Neuronal stem cell (in vitro differentiated cells): ENCODE results near the gene PROSER2.
A peak's percentile ranks its signal among the peaks of the same experiment; 100 is the strongest.

Experiments used
- DNase-seq: peaks from one replicate; pipeline ENCODE4 v3.0.0-alpha.2; 2013; ENCODE audit warnings: low spot score
- H2AFZ ChIP-seq: one replicate; pipeline ENCODE4 v1.6.1; 2013; ENCODE audit warnings: mild to moderate bottlenecking, low read length, inconsistent platforms
- H2AK5ac ChIP-seq: 2 replicates; pipeline ENCODE4 v1.6.1; 2013; ENCODE audit warnings: low read depth, mild to moderate bottlenecking, inconsistent platforms, low read length, moderate library complexity, mixed read lengths
- H2BK120ac ChIP-seq: 2 replicates; pipeline ENCODE4 v1.6.1; 2013; ENCODE audit warnings: low read depth, mild to moderate bottlenecking, inconsistent platforms, low read length, moderate library complexity, mixed read lengths
- H2BK12ac ChIP-seq: one replicate; pipeline ENCODE4 v1.6.1; 2013; ENCODE audit warnings: low read length, inconsistent platforms
- H2BK15ac ChIP-seq: 2 replicates; pipeline ENCODE4 v1.6.1; 2013; ENCODE audit warnings: mild to moderate bottlenecking, low read length, inconsistent platforms, mixed read lengths
- H2BK5ac ChIP-seq: one replicate; pipeline ENCODE4 v1.6.1; 2013; ENCODE audit warnings: inconsistent platforms, mild to moderate bottlenecking, low read length, moderate library complexity
- H3K14ac ChIP-seq: one replicate; pipeline ENCODE4 v1.6.1; 2013; ENCODE audit warnings: low read length, inconsistent platforms
- H3K18ac ChIP-seq: 2 replicates; pipeline ENCODE4 v1.6.1; 2013; ENCODE audit warnings: low read length, inconsistent platforms
- H3K23ac ChIP-seq: 2 replicates; pipeline ENCODE4 v1.6.1; 2013; ENCODE audit warnings: low read depth, mild to moderate bottlenecking, mixed read lengths, low read length, inconsistent platforms; ENCODE audit not compliant: poor library complexity
- H3K27ac ChIP-seq: replicated peaks from 3 replicates; pipeline ENCODE4 v1.5.1; 2013; ENCODE audit warnings: low read length, inconsistent platforms
- H3K27me3 ChIP-seq, 3 experiments: 2 replicates each; pipeline ENCODE4 v1.6.1; 2013; ENCODE audit warnings: low read length in 3 of 3, mild to moderate bottlenecking in 2 of 3, inconsistent platforms in 1 of 3, low read depth in 1 of 3, mixed read lengths in 1 of 3, moderate library complexity in 1 of 3; ENCODE audit not compliant: control insufficient read depth in 3 of 3, insufficient read depth in 3 of 3
- H3K36me3 ChIP-seq, 2 donors: replicated peaks in 1 of 2; 2 replicates each; pipeline ENCODE4 v1.6.1; 2013; ENCODE audit warnings: low read length in 2 of 2; ENCODE audit not compliant: control insufficient read depth in 2 of 2, insufficient read depth in 2 of 2
- H3K4ac ChIP-seq: 2 replicates; pipeline ENCODE4 v1.6.1; 2013; ENCODE audit warnings: inconsistent platforms, mild to moderate bottlenecking, low read length, moderate library complexity
- H3K4me1 ChIP-seq, 2 donors: 1 replicate in 1 of 2; 2 replicates in 1 of 2; pipeline ENCODE4 v1.6.1; 2013; ENCODE audit warnings: low read length in 2 of 2, low read depth in 1 of 2; ENCODE audit not compliant: control insufficient read depth in 2 of 2, insufficient read depth in 1 of 2
- H3K4me2 ChIP-seq: one replicate; pipeline ENCODE4 v1.6.1; 2013; ENCODE audit warnings: mild to moderate bottlenecking, low read length, inconsistent platforms; ENCODE audit not compliant: insufficient read depth, poor library complexity, severe bottlenecking
- H3K4me3 ChIP-seq, 2 donors: 2 replicates each; pipeline ENCODE4 v1.5.1; 2013; ENCODE audit warnings: low read length in 2 of 2, mild to moderate bottlenecking in 2 of 2, inconsistent platforms in 1 of 2, moderate library complexity in 1 of 2
- H3K79me1 ChIP-seq: one replicate; pipeline ENCODE4 v1.6.1; 2013; ENCODE audit warnings: low read depth, mild to moderate bottlenecking, inconsistent platforms, low read length, moderate library complexity
- H3K9ac ChIP-seq: one replicate; pipeline ENCODE4 v1.6.1; 2013; ENCODE audit warnings: mild to moderate bottlenecking, low read depth, low read length, inconsistent platforms; ENCODE audit not compliant: poor library complexity
- H3K9me3 ChIP-seq, 2 donors: replicated peaks in 1 of 2; 2 replicates each; pipeline versions ENCODE3 to v1.6.1; 2013; ENCODE audit warnings: low read length in 2 of 2, mild to moderate bottlenecking in 2 of 2, inconsistent platforms in 1 of 2, low read depth in 1 of 2, mixed read lengths in 1 of 2, moderate library complexity in 1 of 2; ENCODE audit not compliant: control insufficient read depth in 2 of 2, insufficient read depth in 1 of 2
- H4K8ac ChIP-seq: one replicate; pipeline ENCODE4 v1.6.1; 2013; ENCODE audit warnings: low read depth, mild to moderate bottlenecking, inconsistent platforms, low read length, moderate library complexity
- H4K91ac ChIP-seq: one replicate; pipeline ENCODE4 v1.6.1; 2013; ENCODE audit warnings: low read length, low read depth, mild to moderate bottlenecking, inconsistent platforms; ENCODE audit not compliant: poor library complexity
- WGBS, 2 donors: extraction: QIAGEN DNeasy Blood & Tissue Kit; methylation state at CpG; one replicate each; pipeline ENCODE4 v1.1.7; 2013; ENCODE audit warnings: missing lambda C conversion rate in 2 of 2, mixed read lengths in 1 of 2; ENCODE audit not compliant: insufficient read length in 2 of 2, insufficient replicate concordance in 1 of 2; ENCODE audit errors: extremely low coverage in 2 of 2; 5-methylcytosine and 5-hydroxymethylcytosine counted together

PROSER2 gene

DNA sequence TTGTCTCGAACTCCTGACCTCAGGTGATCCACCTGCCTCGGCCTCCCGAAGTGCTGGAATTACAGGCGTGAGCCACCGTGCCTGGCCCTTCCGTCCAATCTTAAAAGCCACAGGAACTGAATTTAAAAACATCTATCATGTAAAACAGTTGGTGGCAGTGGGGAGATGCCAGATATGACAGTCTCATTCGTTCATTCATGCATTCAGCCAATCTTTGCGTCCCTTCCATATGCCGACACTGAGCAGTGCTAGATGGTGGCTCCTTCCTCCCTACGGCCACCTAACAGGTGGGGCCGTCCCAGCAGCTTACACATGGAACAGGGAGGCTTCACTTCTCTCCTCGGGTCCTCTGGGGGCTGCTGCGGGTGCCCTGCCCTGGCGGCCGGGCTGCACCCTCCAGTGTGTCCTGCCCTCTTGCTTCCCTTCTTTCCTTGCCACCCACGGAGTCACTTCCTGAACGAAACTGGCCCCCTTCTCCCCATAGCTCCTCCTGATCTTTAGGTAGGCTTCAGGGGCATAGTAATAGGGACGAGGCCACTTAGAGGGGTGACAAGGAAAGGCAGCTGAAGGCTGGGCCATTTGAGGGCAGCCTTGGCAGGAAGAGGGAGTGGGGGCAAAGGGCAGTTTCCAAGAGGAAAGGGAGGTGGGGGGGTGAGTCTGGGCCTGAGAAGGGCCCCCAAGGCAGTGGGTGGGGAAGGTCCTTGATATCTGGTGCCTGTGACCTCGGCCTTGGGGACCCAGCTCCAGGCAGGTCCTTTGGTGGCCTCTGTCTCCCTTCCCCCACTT lies 53.8 kb downstream of the PROSER2 start:
- peak overlapping the region; percentile 57 for H2AFZ ChIP-seq
- H3K36me3 ChIP-seq = no peaks in the 10 kb centered on the region
- no peak overlapping the region for H4K8ac ChIP-seq
- H3K18ac ChIP-seq = peak overlapping the region; percentile 92
- peak overlapping the region; percentile 99 for H2BK15ac ChIP-seq
- H3K9ac ChIP-seq = no peak overlapping the region
- peak overlapping the region; percentile 44 for H2BK120ac ChIP-seq
- H3K4me2 ChIP-seq = no peak overlapping the region
- H3K9me3 ChIP-seq = no peaks in the 10 kb centered on the region
- H4K91ac ChIP-seq = peak overlapping the region; percentile 27
- H3K23ac ChIP-seq = peak overlapping the region; percentile 10
- H3K14ac ChIP-seq = peak overlapping the region; percentile 95
- peak overlapping the region; percentile 70 for H2BK5ac ChIP-seq
- no peaks in the 10 kb centered on the region for H3K79me1 ChIP-seq
- no CpG with 5 or more reads among the region's 19 CpGs for WGBS, 2 donors
- H2AK5ac ChIP-seq = peak overlapping the region; percentile 96
- H3K27ac ChIP-seq = no peak overlapping the region
- H3K4me3 ChIP-seq = no peak overlapping the region
- no peak for DNase-seq
- no peaks in the 10 kb centered on the region for H3K27me3 ChIP-seq
- H3K4ac ChIP-seq = peak overlapping the region; percentile 59
- H2BK12ac ChIP-seq = no peak overlapping the region
- H3K4me1 ChIP-seq = peaks cover 18 to 20% of the 10 kb centered on the region in 2 donors

DNA sequence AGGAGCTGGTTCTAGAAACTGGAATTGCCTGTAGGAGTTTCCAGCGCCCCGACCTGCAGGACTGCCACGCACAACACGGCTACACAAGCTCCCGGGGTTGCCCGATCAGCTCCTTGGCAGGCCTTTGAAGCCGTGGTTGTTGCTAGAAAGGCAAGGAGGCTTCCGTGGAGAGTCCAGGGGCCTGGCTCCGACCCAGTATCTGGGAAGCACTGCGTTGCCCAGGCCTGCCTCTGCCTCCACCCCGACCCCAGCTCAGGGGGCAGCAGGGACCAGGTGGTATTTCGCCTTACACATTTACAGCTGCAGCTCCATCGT lies 54.4 kb downstream of the PROSER2 start:
- Histone ChIP-seq H2BK15ac (peak overlapping the region; percentile 99), H2BK12ac (no peak overlapping the region), H2AFZ (peak overlapping the region; percentile 57), H3K4ac (peak overlapping the region; percentile 42), H3K27me3 (no peaks in the 10 kb centered on the region), H3K4me1 (peaks cover 18 to 20% of the 10 kb centered on the region in 2 donors), H4K8ac (no peak overlapping the region), H2AK5ac (peak overlapping the region; percentile 96), H2BK5ac (peak overlapping the region; percentile 70), H3K18ac (peak overlapping the region; percentile 92), H3K27ac (no peak overlapping the region), H3K4me2 (no peak overlapping the region), H3K9ac (peak overlapping the region; percentile 1), H3K9me3 (no peaks in the 10 kb centered on the region), H3K4me3 (no peak overlapping the region), H4K91ac (no peak overlapping the region), H3K36me3 (no peaks in the 10 kb centered on the region), H2BK120ac (peak overlapping the region; percentile 44), H3K14ac (no peak overlapping the region), H3K79me1 (no peaks in the 10 kb centered on the region), H3K23ac (no peak overlapping the region)
- WGBS, 2 donors = no CpG with 5 or more reads among the region's 13 CpGs
- no peak for DNase-seq

DNA sequence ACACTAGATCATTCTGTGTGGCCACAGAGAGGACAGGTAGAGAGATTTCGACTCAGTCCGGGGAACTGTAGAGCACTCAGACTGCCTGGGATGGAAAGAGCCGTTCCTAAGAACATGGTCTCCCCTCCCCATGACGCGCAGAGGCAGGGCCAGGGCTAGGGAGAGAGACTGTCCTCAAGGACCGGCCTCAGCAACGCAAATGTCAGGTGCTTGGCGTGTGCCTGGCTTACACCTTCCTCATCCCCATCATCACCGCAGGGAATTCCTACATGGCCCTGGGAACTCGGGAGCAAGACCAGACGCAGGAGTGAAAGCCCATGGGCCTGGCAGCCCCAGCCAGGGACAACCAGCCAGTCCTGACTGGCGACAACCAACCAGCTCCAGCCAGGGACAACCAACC lies 55.6 kb downstream of the PROSER2 start:
- no peak overlapping the region for H3K23ac ChIP-seq
- peak overlapping the region in 1 of 2 donors; percentile 55 for H3K4me3 ChIP-seq
- no CpG with 5 or more reads among the region's 12 CpGs for WGBS, 2 donors
- H4K91ac ChIP-seq = no peak overlapping the region
- H3K14ac ChIP-seq = no peak overlapping the region
- peak overlapping the region; percentile 0 for H3K18ac ChIP-seq
- H2BK5ac ChIP-seq = no peak overlapping the region
- H2BK120ac ChIP-seq = no peak overlapping the region
- no peak overlapping the region for H3K4ac ChIP-seq
- DNase-seq = no peak
- H4K8ac ChIP-seq = no peak overlapping the region
- no peaks in the 10 kb centered on the region for H3K9me3 ChIP-seq
- peak overlapping the region; percentile 78 for H2AK5ac ChIP-seq
- H2BK15ac ChIP-seq = peak overlapping the region; percentile 5
- peak overlapping the region; percentile 31 for H2AFZ ChIP-seq
- peaks cover 16 to 20% of the 10 kb centered on the region in 2 donors for H3K4me1 ChIP-seq
- H3K9ac ChIP-seq = no peak overlapping the region
- no peak overlapping the region for H3K4me2 ChIP-seq
- no peak overlapping the region for H3K27ac ChIP-seq
- no peak overlapping the region for H2BK12ac ChIP-seq
- H3K79me1 ChIP-seq = no peaks in the 10 kb centered on the region
- no peaks in the 10 kb centered on the region for H3K27me3 ChIP-seq
- no peaks in the 10 kb centered on the region for H3K36me3 ChIP-seq

DNA sequence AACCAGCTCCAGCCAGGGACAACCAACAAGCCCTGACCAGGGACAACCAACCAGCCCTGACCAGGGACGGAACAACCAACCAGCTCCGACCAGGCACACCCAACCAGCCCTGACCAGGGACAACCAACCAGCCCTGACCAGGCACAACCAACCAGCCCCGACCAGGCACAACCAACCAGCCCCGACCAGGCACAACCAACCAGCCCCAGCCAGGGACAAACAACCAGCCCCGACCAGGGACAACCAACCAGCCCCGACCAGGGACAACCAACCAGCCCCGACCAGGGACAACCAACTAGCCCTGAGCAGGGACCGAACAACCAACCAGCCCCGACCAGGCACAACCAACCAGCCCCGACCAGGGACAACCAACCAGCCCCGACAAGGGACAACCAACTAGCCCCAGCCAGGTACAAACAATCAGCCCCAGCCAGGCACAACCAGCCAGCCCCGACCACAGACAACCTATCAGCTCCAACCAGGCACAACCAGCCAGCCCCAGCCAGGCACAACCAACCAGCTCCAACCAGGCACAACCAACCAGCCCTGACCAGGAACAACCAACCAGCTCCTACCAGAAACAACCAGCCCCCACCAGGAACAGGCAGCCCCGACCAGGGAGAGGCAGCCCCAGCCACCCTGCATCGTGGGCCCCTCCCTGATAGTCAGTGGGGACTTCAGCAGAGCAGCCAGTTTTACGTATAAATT lies 56.4 kb downstream of the PROSER2 start:
- Histone ChIP-seq H2BK120ac (no peak overlapping the region), H3K4ac (no peak overlapping the region), H3K18ac (peak overlapping the region; percentile 58), H4K8ac (no peak overlapping the region), H3K14ac (peak overlapping the region; percentile 59), H3K36me3 (no peaks in the 10 kb centered on the region), H2AFZ (peak overlapping the region; percentile 13), H2BK15ac (peak overlapping the region; percentile 60), H4K91ac (no peak overlapping the region), H3K27ac (no peak overlapping the region), H3K4me1 (peaks cover 16% of the 10 kb centered on the region in 2 donors), H3K4me3 (no peak overlapping the region), H2BK12ac (no peak overlapping the region), H3K4me2 (no peak overlapping the region), H3K9ac (no peak overlapping the region), H2AK5ac (peak overlapping the region; percentile 78), H3K27me3 (no peaks in the 10 kb centered on the region), H3K79me1 (no peaks in the 10 kb centered on the region), H3K9me3 (no peaks in the 10 kb centered on the region), H3K23ac (peak overlapping the region; percentile 35), H2BK5ac (no peak overlapping the region)
- DNase-seq = no peak
- no CpG with 5 or more reads among the region's 15 CpGs for WGBS, 2 donors
